GM20431 (cell line): Measurements from ENCODE around the gene NECTIN1.

Experiments
- in situ Hi-C: fragments of 300-500 bp; cut with MseI, MboI; formaldehyde crosslinking; loops from one replicate; pipeline ENCODE4 v1.15.0; 2020; ENCODE audit warnings: low sequenced_read_pairs; ENCODE audit not compliant: unreplicated experiment

The NECTIN1 gene

DNA sequence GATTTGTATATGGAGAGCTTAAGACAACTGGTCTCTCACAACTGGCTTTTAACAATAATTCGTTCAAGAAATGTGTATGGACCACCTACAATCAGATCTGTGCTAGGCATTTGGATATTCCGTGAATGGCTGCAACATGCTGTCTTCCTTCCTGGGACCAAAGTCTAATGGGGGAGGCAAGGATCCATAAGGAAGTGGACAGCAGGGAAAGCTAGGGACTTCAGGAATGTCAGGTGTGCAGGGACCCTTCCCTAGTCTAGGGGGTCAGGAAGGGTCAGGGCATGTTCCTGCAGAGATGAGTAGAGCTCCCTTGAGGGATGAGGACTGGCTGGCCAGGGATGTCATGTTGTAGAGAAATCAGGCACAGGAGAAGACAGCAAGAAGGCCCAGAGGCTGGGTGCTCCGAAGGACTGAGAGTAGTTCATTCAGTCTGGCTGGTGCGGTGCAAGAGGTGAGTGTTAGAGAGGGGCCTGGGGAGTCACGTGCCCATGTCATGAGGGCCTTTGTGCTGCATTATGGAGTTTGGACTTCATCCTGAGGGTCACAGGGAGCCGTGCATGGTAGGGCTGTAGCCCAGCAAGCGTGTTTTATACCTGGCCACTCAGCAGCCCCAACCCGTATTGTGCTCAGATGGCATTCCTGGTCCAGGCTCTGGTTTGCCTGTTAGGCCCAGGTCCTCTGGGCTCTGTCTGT is 8.5 kb upstream of the NECTIN1 start:
- in situ Hi-C loops, result no loop called here

DNA sequence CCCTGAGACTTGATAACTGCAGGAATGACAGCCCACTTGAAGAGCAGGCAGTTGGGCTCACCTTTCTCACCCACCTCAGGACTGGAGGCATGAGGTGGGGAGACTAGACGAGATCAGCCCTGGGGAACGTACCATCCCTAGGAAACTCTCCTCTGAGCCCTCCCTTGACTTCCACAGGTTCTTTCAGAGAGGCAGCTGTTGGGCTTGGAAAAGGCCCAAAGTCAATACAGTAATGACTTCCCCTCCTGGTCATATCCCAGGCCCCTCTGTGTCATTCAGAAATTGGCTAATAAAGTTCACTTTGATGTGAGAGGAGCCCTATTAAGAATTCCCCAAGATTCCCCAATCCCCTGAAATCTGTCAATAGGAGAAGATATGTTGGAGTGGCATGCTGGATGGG is 5.8 kb upstream of the NECTIN1 start:
- in situ Hi-C loops, result no loop called here

DNA sequence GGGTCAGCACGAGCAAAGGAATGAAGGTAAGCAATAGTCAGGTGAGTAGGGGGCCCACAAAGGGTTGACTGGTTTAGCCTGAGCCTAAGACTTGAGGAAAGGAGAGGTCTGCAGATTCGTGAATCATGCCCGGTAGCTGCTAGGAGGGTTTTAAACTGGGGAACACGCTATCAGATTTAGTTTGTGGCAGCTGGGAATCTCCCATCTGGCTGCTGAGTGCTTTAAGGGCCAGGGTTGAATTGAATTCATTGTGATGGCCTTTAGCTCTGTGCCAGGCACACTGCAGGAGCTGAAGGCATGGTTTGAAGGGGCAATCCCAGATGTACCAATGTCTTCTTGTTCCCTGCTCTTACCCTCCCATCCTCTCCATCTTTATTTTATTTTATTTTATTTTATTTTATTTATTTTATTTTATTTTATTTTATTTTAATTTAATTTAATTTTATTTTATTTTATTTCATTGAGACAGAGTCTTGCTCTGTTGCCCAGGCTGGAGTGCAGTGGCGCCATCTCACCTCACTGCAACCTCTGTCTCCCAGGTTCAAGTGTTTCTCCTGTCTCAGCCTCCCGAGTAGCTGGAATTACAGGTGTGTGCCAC is 1.9 kb upstream of the NECTIN1 start:
- in situ Hi-C loops, result no loop called here

DNA sequence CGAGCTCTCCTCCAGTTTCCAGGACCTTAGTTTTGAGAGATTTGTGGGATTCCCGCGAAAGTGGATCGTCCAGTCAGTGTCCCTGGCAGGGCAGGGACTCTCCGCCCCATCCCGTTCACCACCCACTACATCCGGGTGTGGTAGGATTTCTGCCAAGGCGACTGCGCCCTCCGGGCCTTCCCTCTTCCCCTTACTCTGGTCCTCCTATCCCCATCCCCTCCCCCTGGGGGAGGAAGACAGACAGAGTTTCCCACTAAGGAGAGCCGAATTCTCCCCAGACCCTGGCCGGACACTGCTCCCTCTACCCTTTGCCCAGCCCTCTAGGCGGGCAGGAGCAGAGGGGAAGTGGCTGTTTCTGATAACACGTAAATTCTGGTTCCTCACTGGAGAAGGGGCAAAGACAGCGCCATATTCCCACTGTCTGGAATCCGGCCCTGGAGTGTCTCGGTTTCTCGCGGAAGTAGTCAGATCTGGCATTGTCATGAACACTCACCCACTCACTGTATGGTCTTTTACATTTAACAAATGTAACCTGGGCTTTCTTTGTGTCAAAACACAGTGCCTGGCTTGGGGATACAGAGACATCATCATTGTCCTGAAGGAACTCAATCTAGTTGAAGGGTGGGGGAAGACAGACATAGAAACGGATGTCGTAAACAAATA is 1.1 kb upstream of the NECTIN1 start:
- in situ Hi-C loops, result no loop called here

DNA sequence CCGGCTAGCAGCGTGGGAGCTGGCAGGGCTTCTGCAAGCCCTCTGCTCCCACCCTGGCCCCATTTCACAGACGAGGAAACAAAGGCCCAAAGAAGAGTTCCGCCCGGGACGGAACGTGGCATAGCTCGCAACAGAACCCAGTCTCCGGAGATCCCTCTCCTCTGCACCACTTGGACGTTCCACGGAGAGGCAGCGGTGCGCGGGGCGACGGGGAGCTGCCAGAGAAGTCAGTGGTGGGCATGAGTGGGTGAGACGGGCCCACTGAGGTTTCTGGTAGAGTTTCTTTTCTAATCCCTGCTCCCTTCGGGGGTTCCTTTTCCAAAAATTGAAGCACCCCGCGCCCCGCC is 554 bp upstream of the NECTIN1 start:
- in situ Hi-C loops, result no loop called here

DNA sequence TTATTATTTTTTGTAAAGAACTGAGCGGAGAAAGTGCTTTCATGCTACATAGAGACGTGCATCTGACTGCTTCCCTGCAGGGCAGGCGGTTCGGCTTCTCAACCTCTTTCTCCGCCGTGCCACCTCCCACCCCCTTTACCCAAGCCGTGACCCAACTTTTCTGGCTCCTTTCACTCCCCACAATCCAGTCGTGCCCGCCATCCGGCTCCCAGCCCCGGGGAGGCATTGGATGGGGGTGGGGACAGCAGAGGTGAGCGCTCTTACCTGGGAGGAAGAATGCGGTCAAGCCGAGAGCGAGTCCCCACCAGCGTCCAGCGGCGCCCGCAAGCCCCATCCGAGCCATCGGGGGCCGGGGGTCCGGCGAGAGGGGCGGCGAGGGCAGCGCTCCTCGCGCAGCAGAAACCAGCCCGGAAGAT is 781 bp downstream of the NECTIN1 start:
- in situ Hi-C loops, result no loop called here

DNA sequence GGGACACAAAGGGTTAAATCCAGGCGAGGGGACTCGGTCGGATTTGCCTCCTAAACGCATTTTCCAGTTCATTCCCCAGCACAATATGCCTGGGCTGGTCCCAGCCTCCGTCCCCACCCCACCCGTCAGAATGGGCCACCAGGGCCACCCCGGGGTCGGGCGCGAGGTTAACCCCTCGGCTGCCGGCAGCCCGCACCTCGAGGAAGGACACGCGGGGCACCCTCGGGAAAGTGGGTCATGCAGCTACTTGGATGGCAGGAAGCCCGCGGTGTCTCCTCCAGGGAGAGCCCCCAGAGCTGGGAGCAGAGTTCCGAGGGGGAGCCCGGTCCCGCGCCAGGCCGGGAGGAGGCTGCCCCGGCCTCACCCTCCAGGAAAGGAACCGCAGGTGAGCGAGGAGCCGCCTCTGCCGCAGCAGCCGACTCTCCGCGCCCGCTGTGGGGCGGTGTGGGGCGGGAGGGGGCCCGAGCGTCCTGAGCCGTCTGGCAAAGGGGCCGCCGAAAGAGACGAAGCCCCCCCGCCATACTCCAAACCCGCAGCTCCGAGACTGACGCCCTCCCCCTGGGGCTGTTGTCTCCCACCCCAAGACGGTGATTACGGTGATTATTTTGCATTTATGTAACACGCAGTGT is 1.4 kb downstream of the NECTIN1 start:
- in situ Hi-C loops, result no loop called here

DNA sequence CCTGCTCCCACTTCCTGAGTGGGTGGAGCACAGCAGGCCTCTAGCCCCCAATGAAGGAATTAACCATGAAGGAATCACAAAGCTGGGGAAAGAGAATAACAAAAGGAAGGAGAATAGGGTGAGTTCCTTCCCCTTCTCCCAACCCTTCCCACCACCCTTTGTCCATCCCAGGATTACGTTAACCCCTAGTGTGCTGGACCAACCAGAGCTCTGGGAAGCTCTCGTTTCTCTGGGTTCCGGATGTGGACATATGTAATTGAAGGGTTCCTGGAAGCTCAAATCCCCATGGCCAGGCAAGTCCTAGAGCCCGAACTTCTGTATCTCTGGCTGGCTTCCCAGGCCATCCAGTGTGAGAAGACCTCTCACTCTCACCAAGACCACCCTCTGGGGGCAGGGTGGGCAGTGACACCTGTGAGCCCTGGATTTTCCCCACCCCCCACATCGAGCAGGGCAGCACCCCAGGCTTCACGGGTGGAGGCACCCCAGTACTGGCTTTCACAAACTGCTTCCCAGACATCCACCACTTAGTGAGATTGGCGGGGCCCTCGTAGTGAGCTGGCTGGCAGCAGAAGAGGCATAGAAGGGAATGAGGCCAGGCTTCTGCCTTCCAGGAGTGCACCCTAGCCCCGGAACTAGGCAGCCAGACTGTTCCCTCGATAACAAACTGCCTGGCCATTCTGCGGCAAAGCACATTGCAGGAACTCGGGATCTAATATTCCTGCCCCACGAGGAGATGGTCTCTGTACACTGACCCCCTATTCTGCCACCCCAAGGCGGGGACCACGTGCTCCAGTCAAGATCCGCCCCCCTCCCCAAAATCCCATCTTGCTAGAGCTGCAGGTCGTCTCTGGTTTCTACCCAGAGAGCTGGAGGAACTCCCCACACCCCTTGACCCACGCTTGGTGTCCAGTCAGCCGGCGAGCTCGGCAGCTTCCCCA is 2.1 kb downstream of the NECTIN1 start:
- in situ Hi-C loops, result no loop called here

DNA sequence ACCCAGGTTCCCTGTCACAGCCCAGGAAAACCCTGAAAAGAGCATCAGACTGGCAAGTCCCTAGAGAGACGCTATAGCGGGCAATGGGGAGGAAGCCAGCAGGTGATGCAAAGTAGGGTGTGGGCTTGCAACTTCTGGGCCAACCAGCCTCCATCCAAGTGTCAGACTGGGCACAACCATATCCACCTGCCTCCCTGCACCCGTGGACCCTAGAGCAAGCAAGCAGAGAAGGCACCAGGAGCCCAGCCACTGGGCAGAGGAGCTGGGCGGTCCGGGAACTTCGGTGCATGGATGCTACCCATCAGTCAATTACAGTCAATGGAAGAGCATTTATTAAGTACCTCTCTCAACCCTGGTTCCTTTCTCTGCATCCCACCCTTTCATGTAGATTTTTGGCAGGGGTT is 2.8 kb downstream of the NECTIN1 start:
- in situ Hi-C loops, result no loop called here

DNA sequence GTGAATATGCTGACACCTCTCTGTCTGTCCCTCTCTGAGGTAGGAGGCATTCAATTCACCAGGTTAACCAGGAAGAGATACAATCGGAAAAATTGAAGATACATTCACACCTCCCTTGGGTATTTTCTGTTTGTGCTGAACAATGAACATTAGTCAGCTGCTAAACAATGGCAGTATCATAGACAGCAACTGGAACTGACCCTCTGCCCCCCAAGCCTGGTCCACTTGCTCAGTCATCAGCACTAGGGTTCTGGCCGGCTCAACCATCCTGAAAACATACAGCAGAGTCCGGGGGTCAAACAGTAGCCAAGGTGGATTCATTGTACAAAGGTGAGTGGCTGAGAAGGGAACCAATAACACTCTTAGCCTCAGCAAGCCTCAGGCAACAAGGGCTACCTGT is 4.0 kb downstream of the NECTIN1 start:
- in situ Hi-C loops, result no loop called here

DNA sequence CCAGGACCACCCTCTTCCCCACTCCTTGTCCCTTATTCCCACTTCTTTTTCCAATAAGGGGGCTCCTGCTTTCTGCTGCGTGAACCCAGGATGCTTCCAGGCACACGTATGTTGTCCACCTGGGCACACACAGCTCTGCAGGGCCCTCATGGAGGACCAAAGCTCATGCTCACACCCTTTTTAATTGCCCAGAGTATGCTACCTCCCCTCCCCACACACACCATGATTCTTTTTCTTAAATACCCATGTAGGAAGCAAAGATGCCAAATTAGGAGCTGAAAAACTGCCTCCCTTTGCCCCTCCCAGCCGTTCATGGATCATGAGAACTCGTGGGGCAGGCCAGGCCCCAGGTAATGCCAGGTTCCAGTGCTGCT is 5.1 kb downstream of the NECTIN1 start:
- in situ Hi-C loops, result no loop called here

DNA sequence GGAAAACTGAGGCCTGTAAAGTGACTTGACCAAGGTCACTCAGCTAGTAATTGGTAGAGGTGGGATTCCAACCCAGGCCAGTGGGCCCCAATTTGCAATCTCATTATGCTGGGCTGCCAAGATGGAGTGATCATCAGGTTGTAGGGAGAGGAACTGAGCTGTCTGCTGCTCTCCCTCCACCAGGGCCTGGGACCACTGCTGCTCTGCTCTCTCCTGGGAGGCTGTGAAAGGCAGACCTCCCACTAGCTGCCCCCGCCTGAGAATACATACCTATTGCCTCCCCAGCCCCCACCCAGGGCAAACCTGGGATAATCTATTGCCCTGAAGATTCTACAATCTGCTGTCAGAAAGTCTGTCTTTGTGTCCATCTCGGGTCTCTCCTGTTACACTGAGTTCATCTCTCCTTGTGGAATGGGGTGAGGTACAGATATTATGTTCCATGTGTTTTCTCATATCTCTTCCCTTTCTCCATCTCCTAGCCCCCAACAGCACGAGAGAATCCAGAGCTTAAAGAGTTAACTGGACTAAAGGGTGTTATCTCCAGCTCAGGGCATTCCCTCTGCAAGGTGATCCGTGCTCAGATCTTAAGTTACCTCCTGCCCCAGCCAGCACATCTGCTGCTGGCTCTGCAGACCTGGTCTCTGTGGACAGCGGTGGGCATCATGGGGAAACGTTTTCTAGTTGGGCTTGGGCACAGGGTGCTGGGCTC is 5.6 kb downstream of the NECTIN1 start:
- in situ Hi-C loops, result no loop called here

DNA sequence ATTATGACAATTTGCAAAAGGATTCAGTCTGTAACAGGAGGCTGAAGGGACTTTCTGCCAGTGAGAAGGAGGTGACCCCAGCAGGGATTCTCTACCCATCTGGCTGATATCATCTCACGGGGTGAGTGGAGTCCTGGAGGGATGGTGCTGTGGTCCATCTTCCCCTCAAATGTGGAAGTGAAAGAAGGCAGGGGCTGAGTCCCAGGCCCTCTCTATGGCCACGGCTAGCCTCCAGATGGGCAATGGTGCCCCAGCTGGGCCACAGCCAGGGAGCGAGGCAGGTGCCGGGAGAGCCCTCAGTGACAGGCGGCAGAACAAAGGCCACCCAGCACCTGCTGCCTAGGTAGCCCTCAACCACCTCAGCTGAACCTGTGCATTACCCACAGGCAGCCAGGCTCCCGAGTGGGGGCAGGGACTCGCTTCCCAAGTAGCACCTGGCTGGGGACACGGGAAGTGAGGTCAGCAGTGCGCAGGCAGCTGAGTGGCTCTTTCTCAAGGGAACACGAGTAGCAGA is 6.7 kb downstream of the NECTIN1 start:
- in situ Hi-C loops, result no loop called here

DNA sequence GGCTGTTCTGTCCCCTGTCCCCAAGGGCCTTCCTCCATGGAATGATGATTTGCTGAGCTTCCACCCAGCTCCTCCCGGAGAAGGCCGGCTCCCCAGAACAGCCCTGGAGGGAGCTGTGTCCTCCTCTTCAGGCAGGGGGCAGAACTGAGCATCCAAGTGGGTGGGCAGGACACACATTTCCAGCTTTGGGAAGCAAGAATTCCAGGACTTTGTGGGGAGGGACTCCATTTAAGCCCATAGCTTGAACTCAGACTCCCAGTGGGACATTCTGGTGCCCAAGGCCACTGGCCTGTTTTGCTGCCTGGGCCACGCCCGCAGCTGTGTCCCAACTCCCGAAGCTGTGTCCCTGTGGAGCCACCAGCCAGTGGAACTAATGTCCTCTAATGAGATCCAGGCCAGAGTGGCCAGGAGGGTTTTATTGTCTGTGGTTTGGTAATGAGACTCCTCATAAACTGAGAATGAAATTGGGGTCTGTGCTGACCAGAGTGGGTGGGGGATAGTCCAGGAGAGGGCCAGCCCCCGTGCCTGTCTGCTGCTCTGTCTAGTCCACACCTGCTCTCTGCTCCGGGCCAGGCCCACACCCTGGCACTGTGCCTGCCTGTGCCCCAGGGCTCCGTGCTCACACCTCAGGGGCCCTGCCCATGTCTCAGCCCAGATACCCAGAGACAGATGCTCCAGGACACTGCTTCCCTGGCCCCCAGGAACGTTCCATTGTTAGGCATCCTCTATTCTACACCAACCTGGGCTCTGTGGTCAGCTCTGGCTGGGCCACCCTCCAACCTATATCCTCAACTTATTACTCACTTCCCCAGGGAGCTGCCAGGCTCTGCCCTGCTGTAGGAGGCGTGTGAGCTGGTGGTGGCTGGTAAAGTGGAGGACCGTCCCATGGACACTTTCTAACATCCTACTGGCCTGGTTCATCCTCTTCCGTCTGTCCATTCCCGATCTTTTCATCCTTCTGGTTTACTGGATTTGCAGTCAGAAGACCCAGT is 7.6 kb downstream of the NECTIN1 start:
- in situ Hi-C loops, result no loop called here

DNA sequence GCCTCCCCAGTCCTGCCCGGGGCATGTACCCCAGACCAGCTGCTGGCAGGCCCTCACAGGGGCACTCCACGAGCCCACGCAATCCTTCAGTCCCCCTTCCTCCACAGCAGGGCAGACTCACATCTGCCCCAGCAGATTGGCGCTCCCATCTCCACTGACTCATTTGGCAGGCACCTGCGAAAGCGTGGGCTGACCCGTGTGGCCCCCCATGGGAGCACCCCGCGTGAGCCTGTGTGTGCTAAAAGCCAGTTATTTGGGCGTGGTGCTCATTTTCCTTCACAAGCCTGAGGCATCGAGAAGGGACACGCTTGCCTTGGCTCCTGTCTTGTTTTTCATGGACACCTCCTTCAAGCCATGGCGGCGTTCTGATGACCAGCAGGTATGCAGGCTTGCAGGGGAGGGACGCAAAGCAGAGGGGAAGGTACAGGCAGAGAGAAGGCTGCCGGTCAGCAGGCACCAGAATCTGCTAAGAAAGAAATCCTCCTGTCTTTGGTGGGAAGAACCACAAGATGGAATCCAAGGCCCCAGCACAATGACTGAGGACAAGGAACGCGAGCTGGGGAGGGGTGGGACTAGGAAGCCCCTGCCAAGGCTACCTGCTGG is 8.6 kb downstream of the NECTIN1 start:
- in situ Hi-C loops, result no loop called here

DNA sequence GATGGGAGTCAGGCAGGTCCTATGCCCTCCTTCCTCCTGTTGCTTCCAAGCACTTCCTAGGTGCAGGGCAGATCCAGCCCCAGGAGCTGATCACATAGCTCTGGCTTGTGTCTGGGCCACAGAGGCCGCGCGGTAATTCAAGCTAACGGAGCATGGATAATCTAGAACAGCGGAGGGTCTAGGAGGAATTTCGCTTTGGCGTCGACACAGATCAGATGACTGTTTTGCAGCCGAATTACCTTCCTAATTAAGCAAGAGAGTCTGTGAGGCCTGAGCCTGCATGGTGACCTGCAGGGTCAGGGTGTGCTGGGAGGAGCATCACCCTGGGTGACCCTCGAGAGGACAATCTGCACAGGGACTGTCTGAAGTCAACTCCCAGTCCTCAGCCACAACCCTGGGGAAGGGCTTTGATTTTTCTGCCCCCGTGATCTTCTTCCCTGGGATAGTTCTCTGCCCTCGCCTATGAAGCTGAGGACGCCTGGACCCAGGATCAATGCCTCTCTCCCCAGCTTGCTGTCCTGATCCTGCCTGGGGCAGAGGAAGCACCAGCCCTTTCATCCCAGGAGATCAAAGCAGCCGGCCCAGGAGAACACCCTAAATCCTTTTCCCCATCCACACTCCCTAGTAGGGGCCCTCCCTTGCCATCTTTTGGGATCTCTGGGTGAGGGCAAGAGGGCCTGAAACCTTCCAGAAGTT is 11.0 kb downstream of the NECTIN1 start:
- in situ Hi-C loops, result no loop called here
